Measurements from ENCODE around the gene DNASE1.

The DNASE1 gene

DNA sequence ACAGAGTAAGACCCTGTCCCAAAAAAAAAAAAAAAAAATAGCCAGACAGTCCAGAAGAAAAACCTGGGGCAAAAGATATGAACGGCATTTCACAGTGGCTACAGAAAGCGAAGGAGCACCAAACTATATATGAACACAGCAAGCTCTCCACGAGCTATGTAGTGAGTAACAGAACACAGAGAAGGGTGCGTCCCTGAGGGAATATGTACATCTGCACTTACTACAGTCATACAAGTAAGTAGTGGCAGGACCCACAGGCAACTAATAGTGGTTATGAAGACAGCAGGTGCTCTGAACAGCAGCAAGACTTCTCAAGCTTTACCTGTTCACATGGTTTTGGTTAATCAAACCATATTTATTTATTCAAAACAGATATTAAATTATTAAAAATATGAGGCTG lies 47.0 kb downstream of the DNASE1 start:
- DNase-seq, result no peak

DNA sequence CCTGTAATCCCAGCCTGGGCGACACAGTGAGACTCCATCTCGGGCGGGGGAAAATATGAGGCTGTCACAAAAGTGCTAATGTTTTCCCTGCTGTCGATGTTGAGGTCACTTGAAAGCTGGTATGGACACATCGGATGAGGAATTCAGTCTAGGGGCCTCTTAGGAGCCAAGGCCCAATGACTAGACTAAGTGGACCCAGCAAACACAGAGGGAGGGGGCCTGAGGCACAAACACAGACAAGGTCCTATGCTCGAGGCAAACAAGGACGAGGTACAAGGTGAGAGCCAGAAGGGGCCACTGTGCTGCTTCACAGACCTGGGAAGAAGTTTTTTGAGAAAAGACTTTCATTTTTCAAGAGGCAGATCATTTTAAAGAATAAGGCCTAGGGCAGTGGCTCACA lies 47.6 kb downstream of the DNASE1 start:
- DNase-seq, result no peak

DNA sequence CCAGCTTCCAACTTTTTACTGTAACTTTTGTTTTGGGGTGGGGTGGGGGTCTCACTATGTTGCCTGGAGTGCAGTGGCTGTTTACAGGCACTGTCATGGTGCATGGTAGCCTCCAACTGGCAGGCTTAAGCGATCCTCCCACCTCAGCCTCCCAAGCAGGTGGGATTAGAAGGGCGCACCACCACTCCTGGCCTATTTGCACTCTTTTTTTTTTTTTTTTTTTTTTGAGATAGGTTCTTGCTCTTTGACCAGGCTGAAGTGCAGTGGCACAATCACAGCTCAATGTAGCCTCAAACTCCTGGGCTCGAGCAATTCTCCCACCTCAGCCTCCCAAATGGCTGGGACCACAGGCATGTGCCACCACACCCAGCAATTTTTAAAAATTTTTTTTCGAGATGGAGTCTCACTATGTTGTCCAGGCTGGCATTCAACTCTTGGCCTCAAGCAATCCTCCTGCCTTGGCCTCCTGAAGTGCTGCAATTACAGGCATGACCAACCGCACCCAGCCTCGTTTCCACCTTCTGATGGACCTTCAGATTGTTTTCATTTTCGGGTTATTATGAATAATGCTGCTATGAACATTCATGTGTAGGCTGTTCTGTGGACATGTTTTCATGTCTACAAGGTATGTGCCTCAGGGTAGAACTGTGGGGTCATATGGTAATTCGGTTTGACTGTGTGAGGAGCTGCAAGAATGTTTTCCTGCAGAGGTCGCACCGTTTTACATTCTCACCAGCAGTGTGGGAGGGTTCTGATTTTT lies 51.9 kb downstream of the DNASE1 start:
- DNase-seq, result no peak

Data from hippocampal formation (tissue), 2 donors.